K562 (cell line): ENCODE data around the gene FKBP3. TPM values are rescaled to one million over a fixed set of nuclear protein-coding genes. Genes with fewer than 3 reads are reported as not detected.
A peak's percentile ranks its signal among the peaks of the same experiment; 100 is the strongest.

Source experiments
- ATAC-seq: fragments of 200-7000 bp; cut with Tn5 transposase; 3 replicates; pipeline ENCODE4 v1.9.1; 2020; ENCODE audit warnings: moderate library complexity
- BruUV-seq: library from RNA; stranded (reverse); fragments of 400-500 nt; replicated peaks from 2 replicates; lab custom pipeline; 2021; lab: Mats Ljungman, UMichigan
- CTCF ChIA-PET: fragments of 300-600 bp; formaldehyde crosslinking; extraction: SDS; loops from one replicate; lab custom pipeline; 2021; ENCODE audit warnings: low intra/inter-chr PET ratio; lab: Yijun Ruan, JAX
- POLR2A ChIA-PET: fragments of 300-600, 350-650 bp; sonication (Branson Sonifier 250); formaldehyde crosslinking; extraction: SDS; loops from one replicate; lab custom pipeline; 2021; ENCODE audit warnings: antibody characterized with exemption, inconsistent platforms; lab: Yijun Ruan, JAX
- DNase-seq, 4 experiments: peaks; one replicate each; pipeline versions ENCODE4 v3.0.0 to v3.0.0-alpha.2; 2011 to 2018; ENCODE audit warnings: low spot score in 3 of 4, mixed read lengths in 3 of 4; ENCODE audit errors: extremely low read depth in 1 of 4
- FAIRE-seq: peaks from 2 replicates; lab custom pipeline; 2011; peaks lifted over from hg19 to GRCh38; lab: Jason Lieb, UNC
- H2AFZ ChIP-seq: 2 replicates; pipeline ENCODE4 v1.6.0; 2011; ENCODE audit warnings: low read depth, low read length, control low read depth, inconsistent platforms
- H3K27ac ChIP-seq: fragments of 200-600 bp; 3 replicates; pipeline ENCODE4 v1.8.0; 2011; ENCODE audit warnings: low read depth, mild to moderate bottlenecking, control low read depth, inconsistent platforms, low read length, moderate library complexity, mixed read lengths; ENCODE audit errors: extremely low read depth
- H3K27me3 ChIP-seq, 2 experiments: fragments of 300-600 bp in 1 of 2; 2 replicates in 1 of 2; 3 replicates in 1 of 2; pipeline versions ENCODE4 v1.6.0 to v1.8.0; 2011; ENCODE audit warnings: inconsistent platforms in 2 of 2, low read length in 2 of 2, mild to moderate bottlenecking in 1 of 2, mixed read lengths in 1 of 2, moderate library complexity in 1 of 2; ENCODE audit not compliant: control insufficient read depth in 2 of 2, insufficient read depth in 2 of 2
- H3K36me3 ChIP-seq: fragments of 300-600 bp; 3 replicates; pipeline ENCODE4 v1.8.0; 2011; ENCODE audit warnings: mild to moderate bottlenecking, low read length, inconsistent platforms; ENCODE audit not compliant: control insufficient read depth, insufficient read depth
- H3K4me1 ChIP-seq, 2 experiments: fragments of 200-600 bp in 1 of 2; replicated peaks in 1 of 2; 2 replicates in 1 of 2; 3 replicates in 1 of 2; pipeline versions ENCODE4 v1.5.1 to v1.8.0; 2011; ENCODE audit warnings: inconsistent platforms in 2 of 2, low read length in 2 of 2, mild to moderate bottlenecking in 1 of 2, mixed read lengths in 1 of 2, moderate library complexity in 1 of 2; ENCODE audit not compliant: control insufficient read depth in 2 of 2, insufficient read depth in 2 of 2
- H3K4me2 ChIP-seq: 2 replicates; pipeline ENCODE4 v1.6.1; 2011; ENCODE audit warnings: low read length, control low read depth, inconsistent platforms, mixed read lengths; ENCODE audit not compliant: insufficient read depth
- H3K4me3 ChIP-seq: fragments of 200-600 bp; sonication (generic), shearing (Covaris generic); 2 replicates; pipeline ENCODE4 v1.5.1; 2016; ENCODE audit warnings: control low read depth, inconsistent platforms
- H3K79me2 ChIP-seq: fragments of 200-600 bp; 3 replicates; pipeline ENCODE4 v1.8.0; 2011; ENCODE audit warnings: low read length, inconsistent platforms; ENCODE audit not compliant: control insufficient read depth, insufficient read depth
- H3K9ac ChIP-seq, 2 experiments: 2 replicates each; pipeline versions ENCODE4 v1.6.0 to v1.6.1; 2011; ENCODE audit warnings: low read depth in 2 of 2, low read length in 2 of 2, control low read depth in 1 of 2, inconsistent platforms in 1 of 2, mild to moderate bottlenecking in 1 of 2, mixed read lengths in 1 of 2; ENCODE audit not compliant: insufficient read depth in 1 of 2
- H3K9me1 ChIP-seq: one replicate; pipeline ENCODE4 v1.6.0; 2011; ENCODE audit warnings: inconsistent platforms, mild to moderate bottlenecking, low read length, moderate library complexity; ENCODE audit not compliant: control insufficient read depth, insufficient read depth
- H3K9me3 ChIP-seq: replicated peaks from 2 replicates; pipeline ENCODE4 v1.5.1; 2011; ENCODE audit warnings: low read depth, low read length, inconsistent platforms; ENCODE audit not compliant: control insufficient read depth, insufficient read depth
- H4K20me1 ChIP-seq: replicated peaks from 2 replicates; pipeline ENCODE4 v1.6.1; 2011; ENCODE audit warnings: low read length, inconsistent platforms, mixed read lengths; ENCODE audit not compliant: control insufficient read depth, insufficient read depth
- ARID1B ChIP-seq: fragments of 450-650 bp; IDR thresholded peaks from 2 replicates; pipeline ENCODE4 v1.6.1; 2016; ENCODE audit warnings: antibody characterized with exemption, mild to moderate bottlenecking, inconsistent platforms
- BCLAF1 ChIP-seq, 2 experiments: fragments of 450-650 bp in 1 of 2; IDR thresholded peaks; 2 replicates each; pipeline ENCODE4 v1.6.1; 2011 to 2017; ENCODE audit warnings: low read depth in 2 of 2, antibody characterized with exemption in 1 of 2, borderline replicate concordance in 1 of 2, low read length in 1 of 2, mild to moderate bottlenecking in 1 of 2, mixed read lengths in 1 of 2; ENCODE audit not compliant: control insufficient read depth in 1 of 2
- ILK ChIP-seq: fragments of 450-650 bp; IDR thresholded peaks from 2 replicates; pipeline ENCODE4 v1.6.1; 2016; ENCODE audit warnings: missing genetic modification characterization, low read depth, mild to moderate bottlenecking, missing compliant biosample characterization, moderate library complexity, borderline replicate concordance
- PHF8 ChIP-seq: fragments of 200-600 bp; sonication (generic); IDR thresholded peaks from 2 replicates; pipeline ENCODE4 v1.6.1; 2012; ENCODE audit warnings: mixed run types, mild to moderate bottlenecking, inconsistent platforms, low read length, moderate library complexity, borderline replicate concordance
- RCOR1 ChIP-seq, 2 experiments: IDR thresholded peaks; 2 replicates each; pipeline ENCODE4 v1.6.1; 2012; ENCODE audit warnings: low read depth in 2 of 2, low read length in 2 of 2, borderline replicate concordance in 1 of 2, improper control_type of control experiment in 1 of 2
- SOX6 ChIP-seq: fragments of 450-650 bp; IDR thresholded peaks from 2 replicates; pipeline ENCODE4 v1.6.1; 2014; ENCODE audit warnings: mild to moderate bottlenecking
- SPI1 ChIP-seq: IDR thresholded peaks from 2 replicates; pipeline ENCODE4 v1.6.1; 2011; ENCODE audit warnings: low read depth, low read length, control low read depth, borderline replicate concordance
- ZNF398 ChIP-seq: fragments of 250-450 bp; sonication (Bioruptor Pico); IDR thresholded peaks from 2 replicates; pipeline ENCODE4 v1.8.0; 2021; ENCODE audit warnings: moderate library complexity, mild to moderate bottlenecking, inconsistent platforms
- WGBS: fragments of 100-300 bp; shearing (Covaris generic); methylation state at CpG from one replicate; pipeline ENCODE4 v1.1.6; 2016; ENCODE audit warnings: low coverage, mixed read lengths; ENCODE audit not compliant: insufficient coverage; ENCODE audit errors: missing lambda C conversion rate; 5-methylcytosine and 5-hydroxymethylcytosine counted together
- in situ Hi-C: fragments of 300-500 bp; cut with MboI; formaldehyde crosslinking; loops from 4 replicates; pipeline ENCODE4 v1.15.0; 2018; ENCODE audit warnings: inconsistent platforms, mixed read lengths
- intact Hi-C: fragments of 100-400 bp; cut with micrococcal nuclease; formaldehyde crosslinking; loops from 2 replicates; pipeline ENCODE4 v1.14.2; 2022
- polyA plus RNA-seq, 8 experiments: library from polyadenylated mRNA; depleted of rRNA in 4 of 8; stranded (reverse) in 5 of 8; unstranded in 3 of 8; fragments of >200 nt; fragmentation: Nextera tagmentation in 2 of 8; fragmentation: Illumina TruSeq in 1 of 8; extraction: Ambion mirVana in 2 of 8; extraction: Trizol in 1 of 8; gene quantifications; 2 replicates each; pipeline versions ENCODE4 v1.2.1 to v1.2.3, GENCODE V29; 2011 to 2014; ENCODE audit warnings: inconsistent platforms in 1 of 8, missing spikeins in 1 of 8
- total RNA-seq, 7 experiments: library from RNA; depleted of rRNA in 6 of 7; stranded (reverse); fragments of >200 nt in 6 of 7; fragmentation: Illumina TruSeq in 2 of 7; extraction: Trizol in 2 of 7; gene quantifications; 2 replicates each; pipeline versions ENCODE4 v1.2.1 to v1.2.3, GENCODE V29; 2011 to 2021; ENCODE audit warnings: low replicate concordance in 1 of 7
- TF ChIP-seq, protein P1 (sequence below): sonication (generic); formaldehyde crosslinking; IDR thresholded peaks from 2 replicates; pipeline ENCODE4 v1.8.1; 2022; ENCODE audit warnings: missing genetic modification reagents

Gene FKBP3
- total and polyA plus RNA-seq, 9 of the 15 experiments (the other 6 are each of a cell fraction or from before 2014, with no cell fraction given), result 43.6 to 107 (median 65.2) TPM

- H3K79me2 ChIP-seq, result no peaks in the 10 kb centered on the region
- POLR2A ChIA-PET, result no interaction called here
- CTCF ChIA-PET, result no interaction called here
Measured at GRCh38 chr14:45120096-45120495, 14.2 kb downstream of the FKBP3 start.

GRCh38 chr14:45118594-45118993, 15.7 kb downstream of the FKBP3 start:
- Histone ChIP-seq H2AFZ (no peak overlapping the region), H3K27ac (no peak overlapping the region), H3K9me1 (no peaks in the 10 kb centered on the region), H3K36me3 (peaks cover 83% of the 10 kb centered on the region; the same call in 2 of the 3 replicates), H3K79me2 (no peaks in the 10 kb centered on the region), H3K9ac (no peak overlapping the region), H3K4me1 (peaks cover 0 to 13% of the 10 kb centered on the region in 2 experiments; a peak in 2 of 5 replicates), H3K27me3 (no peaks in the 10 kb centered on the region), H4K20me1 (no peaks in the 10 kb centered on the region), H3K9me3 (no peaks in the 10 kb centered on the region), H3K4me2 (no peak overlapping the region), H3K4me3 (no peak overlapping the region)
- FAIRE-seq (no peak), DNase-seq (no peak), ATAC-seq (no peak)
- intact Hi-C loops (no loop called here), in situ Hi-C loops (no loop called here)
- ChIA-PET POLR2A (no interaction called here), CTCF (no interaction called here)
- BruUV-seq, result no TSS peak
- 87% methylated on average over 5 of the region's 6 CpGs for WGBS
- TF ChIP-seq ARID1B (no peak), BCLAF1 (IDR thresholded peaks at IDR 0.05; ENCODE audit: borderline replicate concordance in 1 of 2, control insufficient read depth in 1 of 2, low read depth in 2 of 2, low read length in 1 of 2) (no peak), ILK (tag) (no peak), ZNF398 (CRISPR knock-in tag) (no peak), PHF8 (no peak)
- TF ChIP-seq, protein P1, sequence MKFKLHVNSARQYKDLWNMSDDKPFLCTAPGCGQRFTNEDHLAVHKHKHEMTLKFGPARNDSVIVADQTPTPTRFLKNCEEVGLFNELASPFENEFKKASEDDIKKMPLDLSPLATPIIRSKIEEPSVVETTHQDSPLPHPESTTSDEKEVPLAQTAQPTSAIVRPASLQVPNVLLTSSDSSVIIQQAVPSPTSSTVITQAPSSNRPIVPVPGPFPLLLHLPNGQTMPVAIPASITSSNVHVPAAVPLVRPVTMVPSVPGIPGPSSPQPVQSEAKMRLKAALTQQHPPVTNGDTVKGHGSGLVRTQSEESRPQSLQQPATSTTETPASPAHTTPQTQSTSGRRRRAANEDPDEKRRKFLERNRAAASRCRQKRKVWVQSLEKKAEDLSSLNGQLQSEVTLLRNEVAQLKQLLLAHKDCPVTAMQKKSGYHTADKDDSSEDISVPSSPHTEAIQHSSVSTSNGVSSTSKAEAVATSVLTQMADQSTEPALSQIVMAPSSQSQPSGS (CRISPR knock-in tag), result no peak

More at GRCh38 chr14:45120096-45120495, 14.2 kb downstream of the FKBP3 start:
- H3K9me3 ChIP-seq, result no peaks in the 10 kb centered on the region
- peaks cover 77% of the 10 kb centered on the region; the same call in 2 of the 3 replicates for H3K36me3 ChIP-seq
- peaks cover 0 to 10% of the 10 kb centered on the region in 2 experiments; a peak in 2 of 5 replicates for H3K4me1 ChIP-seq
- H2AFZ ChIP-seq, result no peak overlapping the region
- ATAC-seq, result peak; percentile 92
- peak overlapping the region; percentile 10; the same call in 1 of the 3 replicates for H3K27ac ChIP-seq
- no peak overlapping the region for H3K4me2 ChIP-seq
- intact Hi-C loops (no loop called here), in situ Hi-C loops (no loop called here)
- no peaks in the 10 kb centered on the region for H3K27me3 ChIP-seq
- BruUV-seq, result no TSS peak
- no peak overlapping the region for H3K9ac ChIP-seq
- H3K9me1 ChIP-seq, result no peaks in the 10 kb centered on the region
- WGBS, result 0% methylated on average over 1 of the region's 1 CpG
- TF ChIP-seq ARID1B (peak; percentile 31; the same call in 1 of the 2 replicates), SOX6 (peak; percentile 33; the same call in 1 of the 2 replicates), RCOR1 (IDR thresholded peaks at IDR 0.05; ENCODE audit: borderline replicate concordance in 1 of 2, low read depth in 2 of 2, low read length in 2 of 2) (no peak), SPI1 (peak; percentile 39; the same call in 1 of the 2 replicates)
- H4K20me1 ChIP-seq, result no peaks in the 10 kb centered on the region
- no peak for FAIRE-seq
- H3K4me3 ChIP-seq, result no peak overlapping the region
- DNase-seq, result peak in 1 of 4 experiments; percentile 27
